Upper lobe of right lung (tissue), 1 donor: ENCODE data around the gene MOV10L1. TPM values are rescaled to one million over a fixed set of nuclear protein-coding genes. Genes with fewer than 3 reads are reported as not detected.
A peak's percentile ranks its signal among the peaks of the same experiment; 100 is the strongest.

Source experiments
- ATAC-seq: fragments of 200-7000 bp; cut with Tn5 transposase; one replicate; pipeline ENCODE4 v1.9.1; 2020; ENCODE audit warnings: mild to moderate bottlenecking, moderate library complexity
- DNase-seq: peaks from one replicate; pipeline ENCODE4 v3.0.0-alpha.2; 2020
- H3K27ac ChIP-seq: fragments of 200-600 bp; one replicate; pipeline ENCODE4 v1.8.0; 2022
- H3K27me3 ChIP-seq: fragments of 200-600 bp; one replicate; pipeline ENCODE4 v1.8.0; 2022; ENCODE audit warnings: mild to moderate bottlenecking
- H3K36me3 ChIP-seq: fragments of 200-600 bp; one replicate; pipeline ENCODE4 v1.8.0; 2022
- H3K4me1 ChIP-seq: fragments of 200-600 bp; one replicate; pipeline ENCODE4 v1.8.0; 2022
- H3K4me3 ChIP-seq: fragments of 200-600 bp; one replicate; pipeline ENCODE4 v1.8.0; 2022; ENCODE audit warnings: mild to moderate bottlenecking
- H3K9me3 ChIP-seq: fragments of 200-600 bp; one replicate; pipeline ENCODE4 v1.8.0; 2022
- intact Hi-C: fragments of 100-400 bp; cut with DNase I; formaldehyde crosslinking; loops from one replicate; pipeline ENCODE4 v1.11.0; 2022
- total RNA-seq: library from RNA; stranded (reverse); fragmentation: NEBNext Ultra II Directional; extraction: Animal tissue kit (Norgen Biotek cat#: 25700); gene quantifications from one replicate; pipeline ENCODE4 v1.2.1, GENCODE V29; 2021
- TF ChIP-seq, protein P1 (sequence below): fragments of 200-600 bp; IDR thresholded peaks from one replicate; pipeline ENCODE4 v1.8.0; 2022; ENCODE audit warnings: antibody characterized with exemption
- donor health status: DM: no; HTN: yes; CAD: no; lungs with severe emphysema.

MOV10L1 gene
- total RNA-seq, 1 donor from 2014 or later = 1.2 TPM

- H3K4me1 ChIP-seq = no peaks in the 10 kb centered on the region
- H3K27me3 ChIP-seq = no peaks in the 10 kb centered on the region
- TF ChIP-seq, protein P1, sequence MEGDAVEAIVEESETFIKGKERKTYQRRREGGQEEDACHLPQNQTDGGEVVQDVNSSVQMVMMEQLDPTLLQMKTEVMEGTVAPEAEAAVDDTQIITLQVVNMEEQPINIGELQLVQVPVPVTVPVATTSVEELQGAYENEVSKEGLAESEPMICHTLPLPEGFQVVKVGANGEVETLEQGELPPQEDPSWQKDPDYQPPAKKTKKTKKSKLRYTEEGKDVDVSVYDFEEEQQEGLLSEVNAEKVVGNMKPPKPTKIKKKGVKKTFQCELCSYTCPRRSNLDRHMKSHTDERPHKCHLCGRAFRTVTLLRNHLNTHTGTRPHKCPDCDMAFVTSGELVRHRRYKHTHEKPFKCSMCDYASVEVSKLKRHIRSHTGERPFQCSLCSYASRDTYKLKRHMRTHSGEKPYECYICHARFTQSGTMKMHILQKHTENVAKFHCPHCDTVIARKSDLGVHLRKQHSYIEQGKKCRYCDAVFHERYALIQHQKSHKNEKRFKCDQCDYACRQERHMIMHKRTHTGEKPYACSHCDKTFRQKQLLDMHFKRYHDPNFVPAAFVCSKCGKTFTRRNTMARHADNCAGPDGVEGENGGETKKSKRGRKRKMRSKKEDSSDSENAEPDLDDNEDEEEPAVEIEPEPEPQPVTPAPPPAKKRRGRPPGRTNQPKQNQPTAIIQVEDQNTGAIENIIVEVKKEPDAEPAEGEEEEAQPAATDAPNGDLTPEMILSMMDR = no peak
- peak; percentile 29 for DNase-seq
- H3K27ac ChIP-seq = no peak overlapping the region
- H3K4me3 ChIP-seq = no peak overlapping the region
- no peaks in the 10 kb centered on the region for H3K36me3 ChIP-seq
- H3K9me3 ChIP-seq = no peaks in the 10 kb centered on the region
- no peak for ATAC-seq
- intact Hi-C loops = no loop called here
Measured at GRCh38 chr22:50074056-50074455, 15.8 kb upstream of the MOV10L1 start.

DNA sequence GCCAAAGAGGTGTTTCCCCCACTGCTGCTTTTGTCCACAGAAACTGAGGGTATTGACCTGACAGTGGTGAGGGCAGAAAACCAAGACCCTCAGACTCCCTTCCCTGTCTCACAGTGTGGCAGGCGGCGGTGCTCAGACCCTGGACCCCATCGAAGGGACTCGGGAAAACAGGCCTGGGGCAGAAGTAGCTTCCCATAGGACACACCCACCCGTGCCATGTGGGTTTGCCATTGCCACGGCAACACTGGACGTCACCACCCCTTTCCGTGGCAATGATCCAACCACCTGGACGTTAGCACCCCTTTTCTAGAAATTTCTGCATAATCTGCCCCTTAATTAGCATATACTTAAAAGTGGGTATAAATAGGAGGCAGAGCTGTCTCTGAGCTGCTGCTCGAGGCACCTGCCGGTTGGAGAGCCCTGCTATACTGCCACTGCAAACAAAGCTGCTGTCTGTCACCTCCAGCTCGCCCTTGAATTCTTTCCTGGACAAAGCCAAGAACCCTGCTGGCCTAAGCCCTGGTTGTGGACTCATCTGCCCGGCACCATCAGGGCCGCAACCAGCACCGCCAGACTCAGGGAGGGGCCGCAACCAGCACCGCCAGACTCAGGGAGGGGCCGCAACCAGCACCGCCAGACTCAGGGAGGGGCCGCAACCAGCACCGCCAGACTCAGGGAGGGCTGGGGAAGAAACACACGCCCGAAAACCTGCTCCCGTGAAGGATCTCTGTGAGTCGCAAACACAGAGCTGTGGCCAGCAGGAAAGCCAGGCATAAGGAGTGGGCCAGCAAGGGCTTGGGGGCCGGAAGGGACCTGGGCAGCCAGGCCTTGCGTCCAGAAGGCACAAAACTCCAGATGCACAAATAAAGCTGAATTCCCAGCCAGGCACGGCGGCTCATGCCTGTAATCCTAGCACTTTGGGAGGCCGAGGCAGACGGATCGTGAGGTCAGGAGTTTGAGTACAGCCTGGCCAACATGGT is 15.0 kb upstream of the MOV10L1 start:
- no peaks in the 10 kb centered on the region for H3K4me1 ChIP-seq
- TF ChIP-seq, protein P1 = no peak
- H3K27ac ChIP-seq = no peak overlapping the region
- H3K4me3 ChIP-seq = no peak overlapping the region
- DNase-seq (peak; percentile 57), ATAC-seq (no peak)
- no peaks in the 10 kb centered on the region for H3K36me3 ChIP-seq
- no peaks in the 10 kb centered on the region for H3K27me3 ChIP-seq
- no peaks in the 10 kb centered on the region for H3K9me3 ChIP-seq
- intact Hi-C loops = no loop called here

DNA sequence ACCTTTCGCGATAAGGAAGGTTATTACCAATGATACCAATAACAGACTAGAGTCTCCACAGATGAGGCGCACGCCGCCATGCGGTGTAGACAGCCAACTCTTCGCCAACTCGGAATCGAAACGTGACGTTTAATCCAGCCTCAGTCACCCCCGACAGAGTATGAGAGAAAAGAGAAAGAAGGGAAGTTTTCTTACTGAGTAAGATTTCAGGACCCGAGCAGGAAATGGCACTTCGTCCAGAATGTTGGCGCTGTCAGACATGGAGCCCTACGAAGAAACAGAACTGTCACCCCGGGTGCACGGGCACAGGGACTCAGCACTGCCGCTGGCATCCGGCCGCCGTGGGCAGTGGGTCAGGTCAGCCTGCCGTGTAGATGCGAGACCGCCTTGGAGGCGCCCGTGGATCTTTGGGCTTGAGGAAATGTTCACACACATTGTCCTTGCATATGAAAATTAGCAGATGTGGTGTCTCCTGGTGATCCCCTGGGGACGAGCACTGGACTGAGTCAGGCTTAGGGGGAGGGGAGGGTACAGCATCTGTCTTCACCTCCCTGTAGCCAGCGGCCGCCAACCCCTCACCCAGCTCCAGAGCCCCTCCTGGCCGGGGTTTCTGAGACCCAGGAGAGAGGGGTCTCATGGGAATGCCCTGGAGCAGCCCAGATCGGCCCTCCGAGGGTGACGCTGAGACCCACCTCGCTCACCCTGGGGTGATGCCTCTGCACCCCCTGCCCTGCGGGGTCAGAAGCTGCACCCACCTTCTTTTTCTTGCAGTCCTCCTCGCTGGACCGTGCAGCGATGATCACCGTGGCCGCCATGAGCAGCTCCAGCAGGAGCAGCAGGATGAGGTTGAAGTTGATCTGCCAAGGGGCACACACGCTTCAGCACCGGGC is 12.9 kb upstream of the MOV10L1 start:
- intact Hi-C loops = no loop called here
- no peaks in the 10 kb centered on the region for H3K4me1 ChIP-seq
- no peak overlapping the region for H3K27ac ChIP-seq
- DNase-seq (peak; percentile 58), ATAC-seq (no peak)
- H3K36me3 ChIP-seq = no peaks in the 10 kb centered on the region
- H3K4me3 ChIP-seq = no peak overlapping the region
- H3K27me3 ChIP-seq = no peaks in the 10 kb centered on the region
- TF ChIP-seq, protein P1 = no peak
- H3K9me3 ChIP-seq = no peaks in the 10 kb centered on the region

- Histone ChIP-seq H3K9me3 (no peaks in the 10 kb centered on the region), H3K4me3 (no peak overlapping the region), H3K4me1 (no peaks in the 10 kb centered on the region), H3K27ac (no peak overlapping the region), H3K27me3 (no peaks in the 10 kb centered on the region), H3K36me3 (no peaks in the 10 kb centered on the region)
- DNase-seq (no peak), ATAC-seq (no peak)
- TF ChIP-seq, protein P1 = no peak
- intact Hi-C loops = no loop called here
Measured at GRCh38 chr22:50078246-50078645, 11.6 kb upstream of the MOV10L1 start.

DNA sequence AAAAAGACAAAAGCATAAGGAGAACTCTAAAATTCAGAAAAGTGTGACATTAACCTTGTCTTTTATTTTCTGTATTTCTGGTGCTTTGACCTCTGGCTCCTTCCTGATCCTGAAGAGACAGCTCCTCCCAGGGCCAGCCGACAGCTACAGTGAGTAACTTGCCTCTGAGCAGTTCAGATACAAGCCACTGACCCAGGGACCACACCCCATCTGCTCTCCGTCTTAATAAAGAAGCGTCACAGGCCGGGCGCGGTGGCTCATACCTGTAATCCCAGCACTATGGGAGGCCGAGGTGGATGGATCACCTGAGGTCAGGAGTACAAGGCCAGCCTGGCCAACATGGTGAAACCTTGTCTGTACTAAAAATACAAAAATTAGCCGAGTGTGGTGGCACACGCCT is 11.0 kb upstream of the MOV10L1 start:
- no peaks in the 10 kb centered on the region for H3K27me3 ChIP-seq
- no peaks in the 10 kb centered on the region for H3K4me1 ChIP-seq
- peak overlapping the region; percentile 58 for H3K27ac ChIP-seq
- intact Hi-C loops = no loop called here
- H3K36me3 ChIP-seq = no peaks in the 10 kb centered on the region
- TF ChIP-seq, protein P1 = no peak
- ATAC-seq (no peak), DNase-seq (no peak)
- H3K9me3 ChIP-seq = no peaks in the 10 kb centered on the region
- H3K4me3 ChIP-seq = no peak overlapping the region
